H1 (cell line): ENCODE measurements around the gene HTR3B. TPM values are rescaled to one million over a fixed set of nuclear protein-coding genes. Genes with fewer than 3 reads are reported as not detected.

Experiments
- CTCF ChIA-PET: fragments of 300-600 bp; sonication (Branson Sonifier 250); formaldehyde crosslinking; loops from one replicate; lab custom pipeline; 2021; ENCODE audit not compliant: partially characterized antibody; lab: Charles Lee
- POLR2A ChIA-PET: fragments of 300-600 bp; sonication (Branson Sonifier 250); formaldehyde crosslinking; loops from one replicate; lab custom pipeline; 2021; ENCODE audit warnings: inconsistent platforms; ENCODE audit not compliant: partially characterized antibody; lab: Charles Lee
- DNase-seq, 2 experiments: peaks; one replicate each; pipeline versions ENCODE4 v3.0.0 to v3.0.0-alpha.2; 2010 to 2022; ENCODE audit warnings: low spot score in 2 of 2, low read depth in 1 of 2, mixed read lengths in 1 of 2
- FAIRE-seq: peaks from 2 replicates; lab custom pipeline; 2011; peaks lifted over from hg19 to GRCh38; lab: Jason Lieb, UNC
- H2AFZ ChIP-seq: 2 replicates; pipeline ENCODE4 v1.8.1; 2012; ENCODE audit warnings: low read length, inconsistent platforms
- H2AK5ac ChIP-seq: 2 replicates; pipeline ENCODE4 v1.6.1; 2013; ENCODE audit warnings: low read depth, low read length
- H2BK120ac ChIP-seq: replicated peaks from 2 replicates; pipeline ENCODE3; 2013; ENCODE audit warnings: low read depth, low read length, inconsistent platforms
- H2BK12ac ChIP-seq: 2 replicates; pipeline ENCODE4 v1.6.1; 2013; ENCODE audit warnings: low read depth, low read length
- H2BK15ac ChIP-seq: 2 replicates; pipeline ENCODE4 v1.6.1; 2013; ENCODE audit warnings: low read length
- H2BK20ac ChIP-seq: 2 replicates; pipeline ENCODE4 v1.6.1; 2013; ENCODE audit warnings: low read length
- H2BK5ac ChIP-seq: 2 replicates; pipeline ENCODE4 v1.6.1; 2013; ENCODE audit warnings: low read depth, low read length
- H3K14ac ChIP-seq: 2 replicates; pipeline ENCODE4 v1.6.1; 2013; ENCODE audit warnings: inconsistent platforms; ENCODE audit not compliant: insufficient read length
- H3K18ac ChIP-seq: 2 replicates; pipeline ENCODE4 v1.6.1; 2013; ENCODE audit warnings: low read length; ENCODE audit errors: extremely low read depth
- H3K23ac ChIP-seq: 2 replicates; pipeline ENCODE4 v1.6.1; 2013; ENCODE audit warnings: inconsistent platforms; ENCODE audit not compliant: insufficient read length
- H3K23me2 ChIP-seq: 2 replicates; pipeline ENCODE4 v1.6.1; 2013; ENCODE audit warnings: low read depth, low read length
- H3K27ac ChIP-seq: 2 replicates; pipeline ENCODE4 v1.6.1; 2011; ENCODE audit warnings: low read depth, low read length, inconsistent platforms
- H3K27me3 ChIP-seq, 4 experiments: replicated peaks in 1 of 4; 1 replicate in 1 of 4; 2 replicates in 3 of 4; pipeline versions ENCODE4 v1.6.1 to v1.8.1; 2011 to 2013; ENCODE audit warnings: low read length in 3 of 4, mild to moderate bottlenecking in 3 of 4, inconsistent platforms in 2 of 4, mixed read lengths in 2 of 4, moderate library complexity in 1 of 4; ENCODE audit not compliant: control insufficient read depth in 3 of 4, insufficient read depth in 3 of 4; ENCODE audit errors: extremely low read depth in 1 of 4
- H3K36me3 ChIP-seq, 4 experiments: 2 replicates each; pipeline versions ENCODE4 v1.6.1 to v1.8.1; 2011 to 2013; ENCODE audit warnings: mild to moderate bottlenecking in 4 of 4, low read length in 3 of 4, moderate library complexity in 2 of 4, control low read depth in 1 of 4, inconsistent platforms in 1 of 4; ENCODE audit not compliant: insufficient read depth in 4 of 4, control insufficient read depth in 2 of 4
- H3K4ac ChIP-seq: replicated peaks from 2 replicates; pipeline ENCODE3; 2013; ENCODE audit warnings: low read length, low read depth, mixed read lengths, inconsistent platforms; ENCODE audit not compliant: insufficient read length
- H3K4me1 ChIP-seq, 4 experiments: replicated peaks in 1 of 4; 1 replicate in 1 of 4; 2 replicates in 3 of 4; pipeline versions ENCODE4 v1.6.1 to v1.8.1; 2011 to 2013; ENCODE audit warnings: low read length in 3 of 4, inconsistent platforms in 2 of 4, mixed read lengths in 1 of 4; ENCODE audit not compliant: insufficient read depth in 4 of 4, control insufficient read depth in 3 of 4
- H3K4me2 ChIP-seq, 2 experiments: 2 replicates each; pipeline versions ENCODE4 v1.6.1 to v1.8.1; 2011 to 2013; ENCODE audit warnings: low read depth in 2 of 2, low read length in 2 of 2, control low read depth in 1 of 2, inconsistent platforms in 1 of 2, mild to moderate bottlenecking in 1 of 2; ENCODE audit not compliant: insufficient read depth in 1 of 2
- H3K4me3 ChIP-seq, 4 experiments: fragments of 200-600, 300-600 bp in 1 of 4; sonication (generic), shearing (Covaris generic), sonication (Bioruptor Twin) in 1 of 4; 2 replicates each; pipeline versions ENCODE4 v1.5.1 to v1.8.1; 2011 to 2016; ENCODE audit warnings: low read length in 4 of 4, low read depth in 3 of 4, control low read depth in 2 of 4, inconsistent platforms in 2 of 4, mild to moderate bottlenecking in 2 of 4, mixed read lengths in 1 of 4, moderate library complexity in 1 of 4; ENCODE audit not compliant: insufficient read depth in 2 of 4; ENCODE audit errors: extremely low read depth in 1 of 4
- H3K56ac ChIP-seq: replicated peaks from 2 replicates; pipeline ENCODE3; 2013; ENCODE audit warnings: low read depth, mild to moderate bottlenecking, mixed read lengths, low read length, inconsistent platforms; ENCODE audit not compliant: insufficient read length
- H3K79me1 ChIP-seq: 2 replicates; pipeline ENCODE4 v1.6.1; 2013; ENCODE audit warnings: low read depth, low read length, control low read depth
- H3K79me2 ChIP-seq, 2 experiments: 2 replicates each; pipeline versions ENCODE4 v1.6.1 to v1.8.1; 2012 to 2013; ENCODE audit warnings: low read length in 2 of 2, mild to moderate bottlenecking in 2 of 2, inconsistent platforms in 1 of 2; ENCODE audit not compliant: insufficient read depth in 2 of 2, control insufficient read depth in 1 of 2
- H3K9ac ChIP-seq, 4 experiments: replicated peaks in 1 of 4; 1 replicate in 1 of 4; 2 replicates in 3 of 4; pipeline versions ENCODE4 v1.6.1 to v1.8.1; 2011 to 2013; ENCODE audit warnings: low read depth in 3 of 4, low read length in 3 of 4, control low read depth in 2 of 4, mild to moderate bottlenecking in 2 of 4, moderate library complexity in 2 of 4, inconsistent platforms in 1 of 4; ENCODE audit errors: extremely low read depth in 1 of 4
- H3K9me3 ChIP-seq, 2 experiments: 2 replicates each; pipeline versions ENCODE4 v1.6.1 to v1.8.1; 2012 to 2013; ENCODE audit warnings: mild to moderate bottlenecking in 2 of 2, moderate library complexity in 2 of 2, control low read depth in 1 of 2, inconsistent platforms in 1 of 2, low read depth in 1 of 2, low read length in 1 of 2, mixed read lengths in 1 of 2; ENCODE audit not compliant: insufficient read depth in 2 of 2
- H4K20me1 ChIP-seq, 2 experiments: replicated peaks in 1 of 2; 2 replicates each; pipeline versions ENCODE3 to v1.8.1; 2011 to 2013; ENCODE audit warnings: inconsistent platforms in 2 of 2, low read length in 2 of 2, mild to moderate bottlenecking in 1 of 2; ENCODE audit not compliant: insufficient read depth in 2 of 2, control insufficient read depth in 1 of 2
- H4K5ac ChIP-seq: 2 replicates; pipeline ENCODE4 v1.6.1; 2013; ENCODE audit warnings: low read length, low read depth, mixed read lengths, inconsistent platforms; ENCODE audit not compliant: insufficient read length
- H4K8ac ChIP-seq: 2 replicates; pipeline ENCODE4 v1.8.0; 2013; ENCODE audit warnings: mild to moderate bottlenecking, moderate library complexity, low read length, inconsistent platforms; ENCODE audit not compliant: insufficient read depth; ENCODE audit errors: extremely low read depth
- H4K91ac ChIP-seq: replicated peaks from 2 replicates; pipeline ENCODE3; 2013; ENCODE audit warnings: low read length, mixed read lengths, inconsistent platforms; ENCODE audit not compliant: insufficient read length
- ASH2L ChIP-seq: fragments of 200-600, 300-600 bp; sonication (generic); IDR thresholded peaks from one replicate; pipeline ENCODE4 v1.7.1; 2017; ENCODE audit warnings: low read length
- BCL11A ChIP-seq, 2 experiments: IDR thresholded peaks; one replicate each; pipeline ENCODE4 v1.6.1; 2011; ENCODE audit warnings: low read depth in 2 of 2, low read length in 2 of 2, mild to moderate bottlenecking in 2 of 2
- FOSL1 ChIP-seq: IDR thresholded peaks from 2 replicates; pipeline ENCODE4 v1.6.1; 2011; ENCODE audit warnings: mild to moderate bottlenecking, low read depth, low read length, moderate library complexity; ENCODE audit not compliant: insufficient read depth
- HDAC6 ChIP-seq: IDR thresholded peaks from one replicate; pipeline ENCODE4 v1.7.1; 2012; ENCODE audit warnings: low read depth, mild to moderate bottlenecking, inconsistent platforms, low read length, moderate library complexity
- KDM4A ChIP-seq: IDR thresholded peaks from one replicate; pipeline ENCODE4 v1.7.1; 2012; ENCODE audit warnings: low read depth, mild to moderate bottlenecking, moderate library complexity, low read length, inconsistent platforms; ENCODE audit not compliant: severe bottlenecking
- KDM5A ChIP-seq: fragments of 200-600 bp; IDR thresholded peaks from 2 replicates; pipeline ENCODE4 v1.7.1; 2012; ENCODE audit warnings: mild to moderate bottlenecking, low read length, inconsistent platforms, mixed read lengths
- MAFK ChIP-seq: IDR thresholded peaks from 2 replicates; pipeline ENCODE4 v1.6.1; 2012; ENCODE audit warnings: low read depth, mild to moderate bottlenecking, improper control_type of control experiment, low read length
- RAD21 ChIP-seq, 2 experiments: IDR thresholded peaks in 1 of 2; conservative IDR thresholded peaks in 1 of 2; 2 replicates each; pipeline ENCODE4 v1.6.1; 2011; ENCODE audit warnings: low read depth in 2 of 2, low read length in 2 of 2, improper control_type of control experiment in 1 of 2, inconsistent platforms in 1 of 2, mild to moderate bottlenecking in 1 of 2, moderate library complexity in 1 of 2
- RNF2 ChIP-seq: fragments of 200-900, 300-1000 bp; sonication (generic); IDR thresholded peaks from 2 replicates; pipeline ENCODE4 v1.7.1; 2016; ENCODE audit warnings: borderline replicate concordance, low read depth, mild to moderate bottlenecking, antibody characterized with exemption, low read length; ENCODE audit not compliant: poor library complexity, severe bottlenecking; ENCODE audit errors: missing control alignments
- RXRA ChIP-seq: IDR thresholded peaks from 2 replicates; pipeline ENCODE4 v1.6.1; 2011; ENCODE audit warnings: low read depth, mild to moderate bottlenecking, low read length, moderate library complexity; ENCODE audit not compliant: insufficient read depth
- SUZ12 ChIP-seq: fragments of 200-600 bp; sonication (generic); IDR thresholded peaks from 2 replicates; pipeline ENCODE4 v1.6.1; 2012; ENCODE audit warnings: mild to moderate bottlenecking, inconsistent platforms, low read length, moderate library complexity, mixed read lengths
- WGBS, 2 experiments: shearing (Covaris generic) in 1 of 2; methylation state at CpG; one replicate each; pipeline versions ENCODE4 v1.1.6 to v1.1.7; 2013 to 2015; ENCODE audit warnings: low lambda C conversion rate in 2 of 2, mixed read lengths in 2 of 2, inconsistent platforms in 1 of 2, low coverage in 1 of 2, missing lambda C conversion rate in 1 of 2; ENCODE audit not compliant: insufficient replicate concordance in 2 of 2, insufficient coverage in 1 of 2, insufficient read length in 1 of 2; ENCODE audit errors: extremely low coverage in 1 of 2, missing lambda C conversion rate in 1 of 2; 5-methylcytosine and 5-hydroxymethylcytosine counted together
- polyA plus RNA-seq, 7 experiments: library from polyadenylated mRNA; depleted of rRNA in 3 of 7; stranded (reverse) in 5 of 7; unstranded in 2 of 7; fragments of >200 nt in 5 of 7; fragments of 200-250 nt in 2 of 7; gene quantifications; 1 replicate in 5 of 7; 2 replicates in 1 of 7; 4 replicates in 1 of 7; pipeline versions ENCODE4 v1.2.1 to v1.2.3, GENCODE V29; 2011 to 2013; ENCODE audit warnings: missing spikeins in 2 of 7, mixed read lengths in 2 of 7
- total RNA-seq: library from RNA; stranded (reverse); fragmentation: NEBNext Ultra II Directional; extraction: Animal tissue kit (Norgen Biotek cat#: 25700); gene quantifications from 2 replicates; pipeline ENCODE4 v1.2.1, GENCODE V29; 2021
- TF ChIP-seq, protein P1 (sequence below): IDR thresholded peaks from 2 replicates; pipeline ENCODE4 v1.6.1; 2012; ENCODE audit warnings: inconsistent platforms
- TF ChIP-seq, protein P2 (sequence below): IDR thresholded peaks from 2 replicates; pipeline ENCODE4 v1.6.1; 2011; ENCODE audit warnings: low read depth, mild to moderate bottlenecking, low read length; ENCODE audit not compliant: insufficient read depth

The HTR3B gene
- total and polyA plus RNA-seq, 2 of the 8 experiments (the other 6 are each of a cell fraction or from before 2014, with no cell fraction given) = not detected

DNA sequence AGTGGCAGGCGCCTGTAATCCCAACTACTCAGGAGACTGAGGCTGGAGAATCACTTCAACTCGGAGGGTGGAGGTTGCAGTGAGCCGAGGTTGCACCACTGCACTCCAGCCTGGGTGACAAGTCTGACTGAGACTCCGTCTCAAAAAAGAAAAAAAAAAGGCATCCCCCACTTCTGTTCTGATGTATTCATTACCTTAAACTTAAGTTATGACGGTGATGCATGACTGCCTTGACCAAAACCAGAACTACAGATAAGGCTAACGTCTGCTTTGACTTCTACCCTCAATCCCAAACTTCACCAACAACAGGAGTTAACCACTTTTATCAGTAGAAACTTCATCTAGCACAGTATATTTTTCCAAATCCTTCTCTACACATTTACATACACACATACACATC is 80.2 kb downstream of the HTR3B start:
- no peak for FAIRE-seq
- 94% methylated on average over 6 of the region's 6 CpGs; no CpG with 5 or more reads in 1 of the 2 experiments for WGBS, 2 experiments
- no peak for TF ChIP-seq HDAC6
- TF ChIP-seq KDM4A = no peak
- no peak for TF ChIP-seq SUZ12
- TF ChIP-seq MAFK = no peak
- no peak for TF ChIP-seq RAD21 (IDR thresholded peaks at IDR 0.05 in 1 of 2, conservative IDR thresholded peaks at IDR 0.05 in 1 of 2; ENCODE audit: low read depth in 2 of 2, low read length in 2 of 2)
- no peak for TF ChIP-seq RNF2
- no peak for TF ChIP-seq RXRA
- TF ChIP-seq BCL11A (IDR thresholded peaks at IDR 0.05; ENCODE audit: low read depth in 2 of 2, low read length in 2 of 2) = no peak
- TF ChIP-seq, protein P1, sequence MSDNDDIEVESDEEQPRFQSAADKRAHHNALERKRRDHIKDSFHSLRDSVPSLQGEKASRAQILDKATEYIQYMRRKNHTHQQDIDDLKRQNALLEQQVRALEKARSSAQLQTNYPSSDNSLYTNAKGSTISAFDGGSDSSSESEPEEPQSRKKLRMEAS = no peak
- no peak for TF ChIP-seq FOSL1
- TF ChIP-seq, protein P2, sequence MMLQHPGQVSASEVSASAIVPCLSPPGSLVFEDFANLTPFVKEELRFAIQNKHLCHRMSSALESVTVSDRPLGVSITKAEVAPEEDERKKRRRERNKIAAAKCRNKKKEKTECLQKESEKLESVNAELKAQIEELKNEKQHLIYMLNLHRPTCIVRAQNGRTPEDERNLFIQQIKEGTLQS = no peak
- no peak for TF ChIP-seq KDM5A
- TF ChIP-seq ASH2L = no peak

More for the DNA sequence above, 80.2 kb downstream of the HTR3B start:
- H2BK120ac ChIP-seq = no peak overlapping the region
- H3K4me3 ChIP-seq = no peak overlapping the region
- H3K56ac ChIP-seq = no peak overlapping the region
- H3K14ac ChIP-seq = no peak overlapping the region
- no peak overlapping the region for H3K4me2 ChIP-seq
- no peak overlapping the region for H3K27ac ChIP-seq
- H3K18ac ChIP-seq = no peak overlapping the region
- H3K23me2 ChIP-seq = no peaks in the 10 kb centered on the region
- DNase-seq = no peak
- no peaks in the 10 kb centered on the region for H3K79me2 ChIP-seq
- no peaks in the 10 kb centered on the region for H3K27me3 ChIP-seq
- H4K20me1 ChIP-seq = no peaks in the 10 kb centered on the region
- H3K36me3 ChIP-seq = no peaks in the 10 kb centered on the region
- ChIA-PET CTCF (interaction anchor here (1.2 to 2.4 kb wide), 7 partner anchors 10 to 89 kb away, joined by 3 to 11 read pairs (median 3); no protein-coding TSS in a partner anchor), POLR2A (no interaction called here)
- no peaks in the 10 kb centered on the region; a peak in 1 of 7 replicates for H3K4me1 ChIP-seq
- no peak overlapping the region for H2BK20ac ChIP-seq
- H3K9ac ChIP-seq = no peak overlapping the region
- H4K5ac ChIP-seq = no peak overlapping the region
- no peaks in the 10 kb centered on the region for H3K79me1 ChIP-seq
- no peak overlapping the region for H2AK5ac ChIP-seq
- no peak overlapping the region for H2BK15ac ChIP-seq
- H3K4ac ChIP-seq = no peak overlapping the region
- no peak overlapping the region for H4K8ac ChIP-seq
- no peak overlapping the region for H3K23ac ChIP-seq
- H2BK5ac ChIP-seq = no peak overlapping the region
- no peak overlapping the region for H4K91ac ChIP-seq
- no peaks in the 10 kb centered on the region for H3K9me3 ChIP-seq
- H2BK12ac ChIP-seq = no peak overlapping the region
- no peak overlapping the region for H2AFZ ChIP-seq
